Epithelial cell of proximal tubule (primary cell): Measurements from ENCODE around the gene MRPS35. TPM values are rescaled to one million over a fixed set of nuclear protein-coding genes. Genes with fewer than 3 reads are reported as not detected.

ENCODE experiments used
- DNase-seq: peaks from one replicate; pipeline ENCODE4 v3.0.0-alpha.2; 2011; ENCODE audit warnings: low read depth
- H3K4me3 ChIP-seq: 2 replicates; pipeline ENCODE4 v1.5.1; 2011; ENCODE audit warnings: low read depth, mild to moderate bottlenecking, low read length
- total RNA-seq: library from RNA; depleted of rRNA; stranded (reverse); fragments of >200 nt; gene quantifications from 2 replicates; pipeline ENCODE4 v1.2.3, GENCODE V29; 2015
- TF ChIP-seq, protein P1 (sequence below): conservative IDR thresholded peaks from 2 replicates; pipeline ENCODE4 v1.5.1; 2012; ENCODE audit warnings: low read depth, mild to moderate bottlenecking, low read length

The MRPS35 gene
- total RNA-seq, 1 donor from 2014 or later, result 64.8 TPM

DNA sequence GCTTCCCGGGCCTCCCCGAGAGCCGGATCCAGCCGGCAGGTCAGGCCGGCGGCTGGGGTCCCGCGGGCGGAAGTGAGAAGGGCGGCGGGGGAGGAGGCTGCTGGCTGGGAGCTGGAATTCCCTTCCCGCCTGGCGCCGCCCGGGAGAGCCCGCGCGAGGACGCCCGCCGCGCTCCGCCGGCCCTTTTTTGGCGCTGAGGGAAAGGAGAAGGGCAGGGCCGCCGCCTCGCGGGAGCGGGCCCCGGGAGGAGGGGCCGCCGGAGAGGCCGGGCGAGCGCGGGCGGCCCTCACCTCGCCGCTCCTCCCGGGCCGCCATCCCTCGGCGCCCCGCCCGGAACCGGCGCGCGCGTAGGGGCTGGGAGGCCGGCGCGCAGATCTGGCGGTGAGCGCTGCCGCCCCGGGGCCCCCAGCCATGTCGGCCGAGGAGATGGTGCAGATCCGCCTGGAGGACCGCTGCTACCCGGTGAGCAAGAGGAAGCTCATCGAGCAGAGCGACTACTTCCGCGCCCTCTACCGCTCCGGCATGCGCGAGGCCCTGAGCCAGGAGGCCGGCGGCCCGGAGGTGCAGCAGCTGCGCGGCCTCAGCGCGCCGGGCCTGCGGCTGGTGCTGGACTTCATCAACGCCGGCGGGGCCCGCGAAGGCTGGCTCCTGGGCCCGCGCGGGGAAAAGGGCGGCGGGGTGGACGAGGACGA lies 69.4 kb downstream of the MRPS35 start, which contains the start of the genes KLHL42 and MANSC4:
KLHL42 (plus strand) TSS at position 314 of the 692 bp plus-strand sequence; CDS start at position 412, 98 bp downstream.
MANSC4 (minus strand) TSS at position 317 of the 692 bp plus-strand sequence. CDS start 8,960 bp downstream, outside the sequence.
- DNase-seq, result no peak
- H3K4me3 ChIP-seq, result peak within 1 kb of the TSS; percentile 83

DNA sequence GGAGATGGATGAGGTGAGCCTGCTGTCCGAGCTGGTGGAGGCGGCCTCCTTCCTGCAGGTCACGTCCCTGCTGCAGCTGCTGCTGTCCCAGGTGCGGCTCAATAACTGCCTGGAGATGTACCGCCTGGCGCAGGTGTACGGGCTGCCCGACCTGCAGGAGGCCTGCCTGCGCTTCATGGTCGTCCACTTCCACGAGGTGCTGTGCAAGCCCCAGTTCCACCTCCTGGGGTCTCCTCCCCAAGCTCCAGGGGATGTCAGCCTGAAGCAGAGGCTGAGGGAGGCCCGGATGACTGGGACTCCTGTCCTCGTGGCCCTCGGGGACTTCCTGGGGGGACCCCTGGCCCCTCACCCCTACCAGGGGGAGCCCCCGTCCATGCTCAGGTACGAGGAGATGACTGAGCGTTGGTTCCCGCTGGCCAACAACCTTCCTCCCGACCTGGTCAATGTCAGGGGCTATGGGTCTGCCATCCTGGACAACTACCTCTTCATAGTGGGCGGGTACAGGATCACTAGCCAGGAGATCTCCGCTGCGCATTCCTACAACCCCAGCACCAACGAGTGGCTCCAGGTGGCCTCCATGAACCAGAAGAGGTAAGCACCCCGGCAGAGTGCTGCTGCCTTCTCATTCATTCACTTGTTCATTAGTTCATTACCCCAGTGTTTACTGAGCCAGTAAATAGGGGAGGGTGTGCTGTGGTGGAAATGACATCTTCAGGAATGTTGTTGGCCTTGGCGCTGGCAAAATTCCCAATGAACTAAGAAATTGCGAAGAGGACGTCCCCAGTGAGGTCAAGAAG lies 70.2 kb downstream of the MRPS35 start:
- DNase-seq, result peak; percentile 37
- TF ChIP-seq, protein P1, sequence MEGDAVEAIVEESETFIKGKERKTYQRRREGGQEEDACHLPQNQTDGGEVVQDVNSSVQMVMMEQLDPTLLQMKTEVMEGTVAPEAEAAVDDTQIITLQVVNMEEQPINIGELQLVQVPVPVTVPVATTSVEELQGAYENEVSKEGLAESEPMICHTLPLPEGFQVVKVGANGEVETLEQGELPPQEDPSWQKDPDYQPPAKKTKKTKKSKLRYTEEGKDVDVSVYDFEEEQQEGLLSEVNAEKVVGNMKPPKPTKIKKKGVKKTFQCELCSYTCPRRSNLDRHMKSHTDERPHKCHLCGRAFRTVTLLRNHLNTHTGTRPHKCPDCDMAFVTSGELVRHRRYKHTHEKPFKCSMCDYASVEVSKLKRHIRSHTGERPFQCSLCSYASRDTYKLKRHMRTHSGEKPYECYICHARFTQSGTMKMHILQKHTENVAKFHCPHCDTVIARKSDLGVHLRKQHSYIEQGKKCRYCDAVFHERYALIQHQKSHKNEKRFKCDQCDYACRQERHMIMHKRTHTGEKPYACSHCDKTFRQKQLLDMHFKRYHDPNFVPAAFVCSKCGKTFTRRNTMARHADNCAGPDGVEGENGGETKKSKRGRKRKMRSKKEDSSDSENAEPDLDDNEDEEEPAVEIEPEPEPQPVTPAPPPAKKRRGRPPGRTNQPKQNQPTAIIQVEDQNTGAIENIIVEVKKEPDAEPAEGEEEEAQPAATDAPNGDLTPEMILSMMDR, result no peak
- H3K4me3 ChIP-seq, result peak overlapping the region; percentile 83

More for the DNA sequence above, 69.4 kb downstream of the MRPS35 start, which contains the start of the genes KLHL42 and MANSC4:
- TF ChIP-seq, protein P1, result peak; percentile 2

DNA sequence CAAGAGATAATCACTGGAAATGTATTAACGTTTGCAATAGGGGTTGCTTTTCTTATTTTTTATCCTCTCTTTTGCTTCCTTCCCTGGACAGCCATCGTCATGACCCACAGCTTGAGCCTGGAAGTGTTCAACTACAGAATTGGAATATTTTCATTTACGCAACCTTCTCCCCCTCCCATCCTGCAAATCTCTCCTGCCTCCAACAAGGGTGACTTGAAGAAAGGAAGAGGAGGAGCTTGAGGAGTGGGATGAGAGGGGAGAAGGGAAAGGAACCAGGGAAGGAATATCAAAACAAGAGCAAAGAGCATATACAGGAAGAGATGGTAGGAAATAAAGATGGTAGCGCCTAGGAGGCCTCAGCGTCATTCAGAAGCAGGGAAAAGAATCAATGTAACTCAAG lies 71.0 kb downstream of the MRPS35 start:
- DNase-seq, result no peak
- peak overlapping the region; percentile 83 for H3K4me3 ChIP-seq
- TF ChIP-seq, protein P1, result no peak

DNA sequence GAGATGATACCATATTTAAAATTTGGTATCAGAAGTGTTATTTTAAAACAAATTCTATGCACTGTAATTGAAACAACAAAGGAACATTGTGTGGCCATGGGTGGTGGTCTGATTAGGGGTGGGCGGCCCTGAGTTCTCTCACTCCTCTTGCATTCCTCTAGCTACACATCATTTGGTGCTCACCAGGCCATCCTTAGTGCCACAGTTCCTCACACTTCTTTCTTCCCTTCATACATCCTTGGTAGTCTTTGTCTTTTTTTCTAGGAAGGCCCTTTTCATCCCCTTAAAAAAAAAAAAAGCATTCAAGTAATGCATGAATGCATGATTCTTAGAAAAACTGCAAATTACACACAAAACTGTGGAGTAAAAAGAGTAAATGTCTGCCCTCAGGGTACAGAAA lies 71.8 kb downstream of the MRPS35 start:
- H3K4me3 ChIP-seq, result no peak overlapping the region
- no peak for DNase-seq

DNA sequence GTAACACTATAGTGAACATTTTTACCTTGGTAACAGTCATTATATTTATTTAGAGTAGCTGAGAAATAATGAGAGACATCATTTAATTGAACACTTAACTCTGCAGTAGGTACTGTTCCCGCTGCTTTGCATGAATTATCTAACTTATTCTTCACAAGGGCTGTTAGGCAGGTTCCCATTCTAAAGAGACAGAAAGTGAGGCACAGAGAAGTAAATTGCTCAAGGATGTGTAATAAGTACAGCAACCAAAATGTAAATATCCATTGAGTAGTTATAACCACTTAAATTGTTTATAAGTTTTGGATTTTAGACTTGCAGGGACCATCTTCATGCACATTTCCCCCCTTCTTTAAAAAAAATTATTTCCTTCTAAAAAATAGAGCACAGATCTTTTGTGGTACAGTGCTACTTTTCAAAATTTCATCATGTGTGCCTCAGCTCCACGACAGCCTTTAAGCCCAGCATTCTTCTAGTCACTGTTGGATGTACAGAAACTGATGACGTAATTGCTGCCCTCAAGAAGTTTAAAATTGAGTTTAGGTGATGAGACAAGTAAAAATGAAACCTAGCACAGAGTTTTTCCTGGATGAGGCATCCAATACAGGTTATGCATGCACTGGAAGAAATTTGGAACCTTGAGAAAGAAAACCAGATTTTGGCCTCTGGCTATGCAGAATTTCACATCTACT lies 75.4 kb downstream of the MRPS35 start:
- TF ChIP-seq, protein P1, result no peak
- H3K4me3 ChIP-seq, result no peak overlapping the region
- no peak for DNase-seq

More for the DNA sequence above, 71.8 kb downstream of the MRPS35 start:
- TF ChIP-seq, protein P1, result no peak

DNA sequence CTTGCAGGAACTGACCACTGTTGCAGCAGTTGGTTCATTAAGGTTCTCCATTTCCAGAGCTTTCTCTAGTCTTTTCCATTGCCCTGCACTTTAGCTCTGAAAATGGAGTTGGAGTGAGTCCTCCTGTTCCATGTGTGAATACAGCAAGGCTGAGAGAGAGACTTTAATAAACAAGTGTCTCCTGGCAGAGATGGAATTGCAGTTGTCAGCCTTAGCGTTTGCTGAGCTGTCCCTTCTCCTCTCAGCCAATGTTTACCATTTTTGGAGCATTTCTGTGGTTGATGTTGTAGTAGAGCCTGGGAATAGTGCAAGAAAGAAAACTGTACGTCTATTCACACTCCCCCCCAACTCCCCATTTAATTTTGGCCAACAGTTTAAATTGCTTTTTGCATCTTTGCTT lies 76.9 kb downstream of the MRPS35 start:
- no peak overlapping the region for H3K4me3 ChIP-seq
- no peak for DNase-seq
- TF ChIP-seq, protein P1, result no peak
